HFFc6 (cell line): Measurements from ENCODE around the gene TMBIM1. TPM values are rescaled to one million over a fixed set of nuclear protein-coding genes. Genes with fewer than 3 reads are reported as not detected.

Experiments used
- DNase-seq: peaks from one replicate; pipeline ENCODE4 v3.0.0-alpha.2; 2018
- H3K27ac Mint-ChIP-seq: 2 replicates; pipeline ENCODE4 v1.8.0; 2020; ENCODE audit warnings: mild to moderate bottlenecking, mixed read lengths
- H3K27me3 Mint-ChIP-seq: 2 replicates; pipeline ENCODE4 v1.8.0; 2021; ENCODE audit warnings: mild to moderate bottlenecking, moderate library complexity, mixed read lengths; ENCODE audit not compliant: insufficient read depth
- H3K36me3 Mint-ChIP-seq: 2 replicates; pipeline ENCODE4 v1.8.0; 2021; ENCODE audit warnings: low read depth, mixed read lengths
- H3K4me1 Mint-ChIP-seq: 2 replicates; pipeline ENCODE4 v1.8.0; 2020; ENCODE audit warnings: low read depth, mixed read lengths
- H3K4me3 Mint-ChIP-seq: 2 replicates; pipeline ENCODE4 v1.8.0; 2020; ENCODE audit warnings: mild to moderate bottlenecking, moderate library complexity, mixed read lengths
- H3K9me3 Mint-ChIP-seq: 2 replicates; pipeline ENCODE4 v1.8.0; 2020; ENCODE audit warnings: mild to moderate bottlenecking, mixed read lengths
- total RNA-seq, 6 experiments: library from RNA; stranded (reverse); fragmentation: NEBNext Ultra II Directional; extraction: Animal tissue kit (Norgen Biotek cat#: 25700); gene quantifications; 2 replicates in 1 of 6; 3 replicates in 5 of 6; pipeline ENCODE4 v1.2.3, GENCODE V29; 2021
- TF ChIP-seq, protein P1 (sequence below): fragments of 200-600 bp; sonication (generic); IDR thresholded peaks from 2 replicates; pipeline ENCODE4 v1.5.0; 2021; ENCODE audit warnings: antibody characterized with exemption, mild to moderate bottlenecking

The TMBIM1 gene
- total RNA-seq, 6 experiments from 2014 or later: 163 to 187 (median 176) TPM

DNA sequence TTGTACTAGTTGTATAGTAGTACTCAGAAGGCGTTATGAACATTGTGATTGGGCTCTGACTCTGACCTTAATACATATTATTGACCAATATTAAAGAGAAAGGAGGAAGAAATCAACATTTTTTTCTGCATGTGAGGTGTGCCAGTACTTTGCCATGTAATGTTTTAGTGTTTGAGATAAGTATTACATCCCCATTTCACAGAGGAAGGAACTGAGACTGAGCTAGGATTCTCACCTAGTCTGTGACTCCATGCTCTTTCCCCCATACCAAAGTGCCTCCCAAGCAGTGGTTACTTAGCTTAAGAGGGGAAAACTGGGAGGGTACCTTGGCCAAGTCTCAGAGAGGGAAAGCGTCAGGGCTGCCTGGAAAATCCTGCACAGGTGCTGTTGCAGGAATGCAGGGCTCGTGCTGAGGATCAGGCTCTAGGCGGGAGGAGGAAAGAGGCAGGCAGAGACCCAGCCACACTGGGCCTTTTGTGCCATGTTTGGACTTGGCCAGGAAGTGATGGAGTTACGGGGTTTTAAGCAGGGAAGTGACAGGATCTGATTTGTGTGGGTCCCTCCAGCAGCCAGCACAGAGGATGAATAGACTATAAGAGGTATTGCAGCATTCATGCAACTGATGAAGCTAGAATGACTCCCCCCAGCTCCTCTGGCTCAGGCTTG is 20.3 kb downstream of the TMBIM1 start:
- H3K36me3 Mint-ChIP-seq: peaks cover 9% of the 10 kb centered on the region; the same call in 1 of the 2 replicates
- DNase-seq: no peak

DNA sequence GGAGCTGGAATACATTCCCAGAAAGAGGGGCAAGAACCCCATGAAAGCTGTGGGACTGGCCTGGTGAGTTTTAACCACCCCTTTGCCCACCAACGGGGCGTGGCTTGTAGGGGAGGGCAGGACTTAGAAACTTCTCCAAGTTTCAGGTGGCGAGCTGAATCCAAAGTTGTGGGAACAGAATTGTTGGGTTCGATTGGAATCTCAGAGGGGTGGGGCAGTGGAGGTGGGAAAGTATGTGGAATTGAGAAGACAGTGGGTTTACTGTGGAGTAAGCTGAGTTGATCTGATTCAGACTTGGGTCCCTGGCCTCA is 20.9 kb downstream of the TMBIM1 start:
- Mint-ChIP-seq H3K4me1 (peaks cover 35% of the 10 kb centered on the region), H3K27me3 (peaks cover 5% of the 10 kb centered on the region; the same call in 1 of the 2 replicates), H3K9me3 (no peaks in the 10 kb centered on the region), H3K27ac (peak overlapping the region; percentile 79), H3K36me3 (peaks cover 9% of the 10 kb centered on the region; the same call in 1 of the 2 replicates), H3K4me3 (peak overlapping the region; percentile 90)
- TF ChIP-seq, protein P1, sequence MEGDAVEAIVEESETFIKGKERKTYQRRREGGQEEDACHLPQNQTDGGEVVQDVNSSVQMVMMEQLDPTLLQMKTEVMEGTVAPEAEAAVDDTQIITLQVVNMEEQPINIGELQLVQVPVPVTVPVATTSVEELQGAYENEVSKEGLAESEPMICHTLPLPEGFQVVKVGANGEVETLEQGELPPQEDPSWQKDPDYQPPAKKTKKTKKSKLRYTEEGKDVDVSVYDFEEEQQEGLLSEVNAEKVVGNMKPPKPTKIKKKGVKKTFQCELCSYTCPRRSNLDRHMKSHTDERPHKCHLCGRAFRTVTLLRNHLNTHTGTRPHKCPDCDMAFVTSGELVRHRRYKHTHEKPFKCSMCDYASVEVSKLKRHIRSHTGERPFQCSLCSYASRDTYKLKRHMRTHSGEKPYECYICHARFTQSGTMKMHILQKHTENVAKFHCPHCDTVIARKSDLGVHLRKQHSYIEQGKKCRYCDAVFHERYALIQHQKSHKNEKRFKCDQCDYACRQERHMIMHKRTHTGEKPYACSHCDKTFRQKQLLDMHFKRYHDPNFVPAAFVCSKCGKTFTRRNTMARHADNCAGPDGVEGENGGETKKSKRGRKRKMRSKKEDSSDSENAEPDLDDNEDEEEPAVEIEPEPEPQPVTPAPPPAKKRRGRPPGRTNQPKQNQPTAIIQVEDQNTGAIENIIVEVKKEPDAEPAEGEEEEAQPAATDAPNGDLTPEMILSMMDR: no peak
- DNase-seq: no peak

More for the DNA sequence above, 20.3 kb downstream of the TMBIM1 start:
- TF ChIP-seq, protein P1: no peak
- peak overlapping the region; percentile 79 for H3K27ac Mint-ChIP-seq
- peaks cover 5% of the 10 kb centered on the region; the same call in 1 of the 2 replicates for H3K27me3 Mint-ChIP-seq
- H3K9me3 Mint-ChIP-seq: no peaks in the 10 kb centered on the region
- peak overlapping the region; percentile 90 for H3K4me3 Mint-ChIP-seq
- peaks cover 35% of the 10 kb centered on the region for H3K4me1 Mint-ChIP-seq

DNA sequence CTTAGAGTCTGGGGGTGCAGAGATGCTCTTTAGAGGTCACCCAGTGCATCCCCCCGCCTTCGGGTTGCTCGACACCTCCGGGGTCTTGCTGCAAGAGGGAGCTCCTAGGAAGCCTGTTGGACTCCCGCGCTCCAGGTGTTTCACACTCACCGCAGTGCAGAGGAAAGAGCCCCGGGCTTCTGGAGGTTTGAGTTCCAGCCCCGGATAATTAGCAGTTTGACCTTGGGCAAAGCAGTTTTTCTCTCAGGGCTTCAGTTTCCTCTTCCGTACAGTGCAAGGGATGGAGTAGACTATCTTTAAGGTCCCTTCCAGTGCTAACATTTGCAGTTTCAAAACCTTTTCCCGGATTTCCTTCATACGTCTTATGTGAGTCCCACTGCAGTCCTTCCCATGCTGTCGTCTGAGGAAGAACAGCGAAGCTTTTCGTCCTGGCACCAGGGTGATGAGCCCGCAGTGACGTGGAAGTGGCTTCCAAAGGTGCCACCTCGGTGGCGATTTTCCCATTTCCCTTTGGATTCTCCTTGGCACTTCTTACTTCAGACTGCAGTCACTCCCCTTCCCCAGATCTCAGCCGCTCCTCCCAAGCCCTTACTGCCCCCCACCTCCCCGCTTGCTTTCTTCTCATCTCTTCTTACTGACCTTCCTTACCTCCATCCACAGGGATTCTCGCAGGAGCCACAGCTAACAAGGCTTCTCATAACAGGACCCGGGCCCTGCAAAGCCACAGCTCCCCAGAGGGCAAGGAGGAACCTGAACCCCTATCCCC is 21.4 kb downstream of the TMBIM1 start:
- H3K4me3 Mint-ChIP-seq: peak overlapping the region; percentile 90
- H3K36me3 Mint-ChIP-seq: peaks cover 11% of the 10 kb centered on the region; the same call in 1 of the 2 replicates
- peak; percentile 30 for DNase-seq
- peak overlapping the region; percentile 79 for H3K27ac Mint-ChIP-seq
- H3K4me1 Mint-ChIP-seq: peaks cover 35% of the 10 kb centered on the region
- peaks cover 5% of the 10 kb centered on the region; the same call in 1 of the 2 replicates for H3K27me3 Mint-ChIP-seq
- H3K9me3 Mint-ChIP-seq: no peaks in the 10 kb centered on the region
- TF ChIP-seq, protein P1: no peak

DNA sequence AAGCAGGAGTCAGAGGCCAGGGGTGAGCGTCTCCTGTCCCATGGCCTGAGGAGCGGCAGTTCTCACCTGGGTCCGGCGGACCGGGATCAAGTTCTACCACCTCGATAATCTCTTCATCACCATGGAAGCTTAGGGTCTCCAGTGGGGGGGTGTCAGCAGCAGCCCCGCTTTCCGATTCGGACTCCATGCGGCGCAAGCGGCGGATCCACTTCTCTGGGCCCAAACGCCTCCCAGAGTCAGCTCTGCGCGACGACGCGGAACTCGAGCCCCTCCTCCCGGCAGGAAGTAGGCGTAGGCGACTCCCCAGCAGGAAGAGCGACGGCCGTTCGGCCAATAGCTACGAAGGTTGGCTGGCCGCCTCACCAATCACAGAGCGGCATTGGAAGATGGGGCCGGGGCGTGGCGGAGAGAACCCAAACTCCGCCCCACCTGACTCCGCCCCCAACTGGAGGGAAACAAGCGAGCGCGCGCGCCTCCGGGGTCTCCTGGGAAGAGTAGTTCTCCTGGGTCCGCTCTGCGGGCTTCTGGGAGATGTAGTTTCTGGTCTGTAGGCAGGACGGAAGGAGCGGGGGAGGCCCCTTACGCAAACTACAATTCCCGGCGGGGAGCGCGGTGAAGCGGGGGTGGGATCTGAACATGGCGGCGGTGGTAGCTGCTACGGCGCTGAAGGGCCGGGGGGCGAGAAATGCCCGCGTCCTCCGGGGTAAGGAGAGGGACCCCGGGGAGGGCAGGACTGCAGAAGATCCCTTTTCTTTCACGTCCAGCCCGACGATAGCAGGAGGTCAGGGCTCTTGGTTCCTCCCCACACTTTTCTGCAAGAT is 22.2 kb downstream of the TMBIM1 start, which contains the start of the genes AAMP and PNKD:
Gene AAMP, minus strand, starts transcription at position 238 of the 821 bp plus-strand sequence. Its CDS starts 51 bp downstream, at position 187.
Gene PNKD, plus strand, starts transcription at position 620 of the 821 bp plus-strand sequence. Its CDS starts 17 bp downstream, at position 637.
- H3K4me3 Mint-ChIP-seq: peak within 1 kb of the TSS; percentile 90
- peaks cover 13% of the 10 kb centered on the region; the same call in 1 of the 2 replicates for H3K36me3 Mint-ChIP-seq
- DNase-seq: peak; percentile 100
- H3K27ac Mint-ChIP-seq: peak within 1 kb of the TSS; percentile 92
- peaks cover 5% of the 10 kb centered on the region; the same call in 1 of the 2 replicates for H3K27me3 Mint-ChIP-seq
- TF ChIP-seq, protein P1: peak; percentile 53
- H3K4me1 Mint-ChIP-seq: peaks cover 35% of the 10 kb centered on the region
- no peaks in the 10 kb centered on the region for H3K9me3 Mint-ChIP-seq

DNA sequence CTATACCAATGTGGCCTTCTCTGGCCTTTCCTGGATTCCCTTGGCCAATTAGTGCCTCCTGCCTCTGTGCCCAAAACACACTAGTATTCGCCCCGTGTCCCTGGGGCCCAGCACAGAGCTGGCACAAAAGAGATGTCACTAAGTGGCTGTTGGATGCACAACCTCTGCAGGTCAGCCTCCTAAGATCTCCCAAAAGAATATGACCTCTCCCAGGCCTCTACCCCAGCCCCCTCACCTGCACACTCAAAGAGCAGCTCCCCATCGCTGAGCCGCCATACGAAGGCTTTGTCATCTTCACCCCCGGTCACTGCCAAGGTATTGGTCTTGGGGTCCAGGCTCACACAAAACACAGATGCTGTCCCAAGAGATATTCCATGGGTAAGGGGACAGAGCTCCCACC is 25.0 kb downstream of the TMBIM1 start:
- Mint-ChIP-seq H3K4me3 (no peak overlapping the region), H3K4me1 (peaks cover 21% of the 10 kb centered on the region), H3K36me3 (peaks cover 16% of the 10 kb centered on the region), H3K9me3 (no peaks in the 10 kb centered on the region), H3K27me3 (peaks cover 5% of the 10 kb centered on the region; the same call in 1 of the 2 replicates), H3K27ac (peak overlapping the region; percentile 36; the same call in 1 of the 2 replicates)
- no peak for DNase-seq
- TF ChIP-seq, protein P1: no peak
